SK-N-SH (cell line): ENCODE results near the gene SEMA3G. TPM values are rescaled to one million over a fixed set of nuclear protein-coding genes. Genes with fewer than 3 reads are reported as not detected.

ENCODE experiments used
- CTCF ChIA-PET: fragments of 300-600, 350-600 bp; formaldehyde crosslinking; extraction: SDS; loops from one replicate; lab custom pipeline; 2021; lab: Yijun Ruan, JAX
- POLR2A ChIA-PET: fragments of 350-600 bp; sonication (Branson Sonifier 250); formaldehyde crosslinking; extraction: SDS; loops from one replicate; lab custom pipeline; 2020; ENCODE audit warnings: antibody characterized with exemption, inconsistent platforms; lab: Yijun Ruan, JAX
- DNase-seq: peaks from one replicate; pipeline ENCODE4 v3.0.0; 2012
- H2AFZ ChIP-seq: fragments of 200-600 bp; sonication (generic); 2 replicates; pipeline ENCODE4 v1.8.1; 2016; ENCODE audit warnings: antibody characterized with exemption, mild to moderate bottlenecking, low read depth
- H3F3A ChIP-seq: fragments of 200-600 bp; sonication (generic); replicated peaks from 2 replicates; pipeline ENCODE3; 2016; ENCODE audit warnings: antibody characterized with exemption, mild to moderate bottlenecking; ENCODE audit not compliant: insufficient read depth
- H3K27ac ChIP-seq, 2 experiments: fragments of 200-500 bp in 1 of 2; fragments of 200-600 bp in 1 of 2; sonication (Bioruptor generic) in 1 of 2; sonication (generic), shearing (Covaris generic) in 1 of 2; 2 replicates each; pipeline versions ENCODE4 v1.5.1 to v1.6.1; 2014 to 2016; ENCODE audit warnings: low read depth in 2 of 2, inconsistent platforms in 1 of 2, low read length in 1 of 2, mild to moderate bottlenecking in 1 of 2, mixed read lengths in 1 of 2
- H3K27me3 ChIP-seq: fragments of 200-600 bp; sonication (generic), shearing (Covaris generic); 2 replicates; pipeline ENCODE4 v1.6.1; 2016; ENCODE audit warnings: mixed run types; ENCODE audit not compliant: insufficient read depth
- H3K36me3 ChIP-seq, 2 experiments: fragments of 200-500 bp in 1 of 2; fragments of 200-600 bp in 1 of 2; sonication (Bioruptor generic) in 1 of 2; sonication (generic) in 1 of 2; replicated peaks in 1 of 2; 2 replicates each; pipeline versions ENCODE3 to v1.5.1; 2014 to 2016; ENCODE audit warnings: low read length in 1 of 2, mild to moderate bottlenecking in 1 of 2; ENCODE audit not compliant: insufficient read depth in 2 of 2, control insufficient read depth in 1 of 2
- H3K4me1 ChIP-seq, 2 experiments: fragments of 200-500 bp in 1 of 2; fragments of 200-600 bp in 1 of 2; sonication (Bioruptor generic) in 1 of 2; sonication (generic), shearing (Covaris generic) in 1 of 2; 2 replicates each; pipeline versions ENCODE4 v1.5.1 to v1.6.1; 2014 to 2016; ENCODE audit warnings: low read depth in 1 of 2, low read length in 1 of 2, mixed run types in 1 of 2; ENCODE audit not compliant: insufficient read depth in 2 of 2, control insufficient read depth in 1 of 2
- H3K4me2 ChIP-seq: fragments of 200-600 bp; sonication (generic), shearing (Covaris generic); 2 replicates; pipeline ENCODE4 v1.6.1; 2017; ENCODE audit warnings: mixed run types
- H3K4me3 ChIP-seq, 2 experiments: fragments of 200-500 bp in 1 of 2; fragments of 200-600 bp in 1 of 2; sonication (Bioruptor generic) in 1 of 2; sonication (generic), shearing (Covaris generic) in 1 of 2; 2 replicates each; pipeline versions ENCODE4 v1.5.1 to v1.8.1; 2014 to 2016; ENCODE audit warnings: low read depth in 2 of 2, inconsistent platforms in 1 of 2, low read length in 1 of 2, mild to moderate bottlenecking in 1 of 2, mixed read lengths in 1 of 2, moderate library complexity in 1 of 2
- H3K79me2 ChIP-seq: fragments of 200-600 bp; sonication (generic); 2 replicates; pipeline ENCODE4 v1.8.1; 2017; ENCODE audit warnings: mild to moderate bottlenecking; ENCODE audit not compliant: insufficient read depth
- H3K9ac ChIP-seq: fragments of 200-600 bp; sonication (generic); 2 replicates; pipeline ENCODE4 v1.6.1; 2017; ENCODE audit warnings: mixed run types
- H3K9me2 ChIP-seq: fragments of 200-600 bp; sonication (generic); 2 replicates; pipeline ENCODE4 v1.6.1; 2017; ENCODE audit warnings: mixed run types
- H3K9me3 ChIP-seq: fragments of 200-600 bp; sonication (generic); 2 replicates; pipeline ENCODE4 v1.6.1; 2017; ENCODE audit warnings: mixed run types, mild to moderate bottlenecking, moderate library complexity
- H4K20me1 ChIP-seq: fragments of 200-600 bp; sonication (generic); 2 replicates; pipeline ENCODE4 v1.6.1; 2017; ENCODE audit warnings: mild to moderate bottlenecking, mixed run types; ENCODE audit not compliant: insufficient read depth
- ELF1 ChIP-seq: IDR thresholded peaks from 2 replicates; pipeline ENCODE4 v1.4.0; 2012
- FOSL2 ChIP-seq: IDR thresholded peaks from 2 replicates; pipeline ENCODE4 v1.4.0; 2012; ENCODE audit warnings: low read depth, mild to moderate bottlenecking, moderate library complexity, borderline replicate concordance
- WGBS: methylation state at CpG from one replicate; pipeline ENCODE4 v1.1.6; 2017; ENCODE audit warnings: low lambda C conversion rate; 5-methylcytosine and 5-hydroxymethylcytosine counted together
- polyA plus RNA-seq, 3 experiments: library from polyadenylated mRNA; depleted of rRNA; stranded (reverse); fragments of >200 nt; gene quantifications; 2 replicates each; pipeline ENCODE4 v1.2.3, GENCODE V29; 2012
- TF ChIP-seq, protein P1 (sequence below): IDR thresholded peaks from 2 replicates; pipeline ENCODE4 v1.6.1; 2012; ENCODE audit warnings: mild to moderate bottlenecking, low read depth, low read length, moderate library complexity
- TF ChIP-seq, protein P2 (sequence below): IDR thresholded peaks from 2 replicates; pipeline ENCODE4 v1.4.0; 2012; ENCODE audit warnings: low read depth, borderline replicate concordance
- TF ChIP-seq, protein P3 (sequence below): fragments of 200-600 bp; sonication (generic); IDR thresholded peaks from 2 replicates; pipeline ENCODE4 v1.6.1; 2017; ENCODE audit warnings: antibody characterized with exemption, mild to moderate bottlenecking, moderate library complexity
- TF ChIP-seq, protein P4 (sequence below): fragments of 150-350 bp; IDR thresholded peaks from 2 replicates; pipeline ENCODE4 v1.6.1; 2016; ENCODE audit warnings: mild to moderate bottlenecking, low read depth, low read length

SEMA3G gene
- polyA plus RNA-seq, 1 of the 3 experiments (the other 2 are of a cell fraction): 0.13 TPM

DNA sequence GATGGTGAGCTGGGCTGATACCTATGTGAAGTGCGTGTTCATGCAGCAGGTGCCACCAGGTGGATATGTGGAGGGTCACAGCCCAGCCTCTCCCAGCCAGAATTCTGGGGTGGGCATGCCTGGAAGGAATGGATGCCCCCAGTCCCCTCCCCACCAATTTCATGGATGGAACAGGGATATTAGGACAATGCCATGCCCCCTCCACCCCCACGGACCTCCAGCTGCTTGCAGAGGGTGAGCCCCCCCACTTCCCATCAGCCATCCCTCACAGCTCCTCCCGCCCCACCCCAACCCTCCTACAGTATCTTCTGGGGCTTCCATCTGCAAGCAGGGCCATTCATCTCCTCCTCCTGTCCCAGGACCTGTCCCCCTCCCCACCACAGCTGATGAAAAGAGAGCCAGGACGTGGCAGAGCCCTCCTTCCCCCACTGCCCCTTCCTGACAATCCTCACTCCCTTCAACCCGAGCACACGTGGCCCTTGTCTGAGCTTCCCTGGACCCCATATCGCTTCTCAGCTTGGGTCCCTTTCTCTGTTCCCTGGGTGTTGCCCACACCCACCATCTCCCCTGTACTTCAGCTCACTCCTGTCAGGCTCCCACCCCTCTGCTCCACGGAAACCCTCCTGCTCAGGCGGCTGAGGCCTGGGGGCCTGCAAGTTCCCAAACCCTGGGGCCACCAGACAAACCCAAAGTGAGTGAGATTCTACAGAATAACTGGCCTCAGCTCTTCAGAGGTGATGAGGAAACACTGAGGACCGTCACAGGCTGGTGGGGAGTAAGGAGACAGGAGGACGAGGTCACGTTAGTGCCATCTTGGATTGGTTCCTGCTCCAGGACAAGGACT is 2.8 kb upstream of the SEMA3G start:
- WGBS: 76% methylated on average over 11 of the region's 12 CpGs
- H3K4me1 ChIP-seq: peaks cover 0 to 6% of the 10 kb centered on the region in 2 experiments; a peak in 1 of 4 replicates
- TF ChIP-seq FOSL2: no peak
- TF ChIP-seq, protein P1, sequence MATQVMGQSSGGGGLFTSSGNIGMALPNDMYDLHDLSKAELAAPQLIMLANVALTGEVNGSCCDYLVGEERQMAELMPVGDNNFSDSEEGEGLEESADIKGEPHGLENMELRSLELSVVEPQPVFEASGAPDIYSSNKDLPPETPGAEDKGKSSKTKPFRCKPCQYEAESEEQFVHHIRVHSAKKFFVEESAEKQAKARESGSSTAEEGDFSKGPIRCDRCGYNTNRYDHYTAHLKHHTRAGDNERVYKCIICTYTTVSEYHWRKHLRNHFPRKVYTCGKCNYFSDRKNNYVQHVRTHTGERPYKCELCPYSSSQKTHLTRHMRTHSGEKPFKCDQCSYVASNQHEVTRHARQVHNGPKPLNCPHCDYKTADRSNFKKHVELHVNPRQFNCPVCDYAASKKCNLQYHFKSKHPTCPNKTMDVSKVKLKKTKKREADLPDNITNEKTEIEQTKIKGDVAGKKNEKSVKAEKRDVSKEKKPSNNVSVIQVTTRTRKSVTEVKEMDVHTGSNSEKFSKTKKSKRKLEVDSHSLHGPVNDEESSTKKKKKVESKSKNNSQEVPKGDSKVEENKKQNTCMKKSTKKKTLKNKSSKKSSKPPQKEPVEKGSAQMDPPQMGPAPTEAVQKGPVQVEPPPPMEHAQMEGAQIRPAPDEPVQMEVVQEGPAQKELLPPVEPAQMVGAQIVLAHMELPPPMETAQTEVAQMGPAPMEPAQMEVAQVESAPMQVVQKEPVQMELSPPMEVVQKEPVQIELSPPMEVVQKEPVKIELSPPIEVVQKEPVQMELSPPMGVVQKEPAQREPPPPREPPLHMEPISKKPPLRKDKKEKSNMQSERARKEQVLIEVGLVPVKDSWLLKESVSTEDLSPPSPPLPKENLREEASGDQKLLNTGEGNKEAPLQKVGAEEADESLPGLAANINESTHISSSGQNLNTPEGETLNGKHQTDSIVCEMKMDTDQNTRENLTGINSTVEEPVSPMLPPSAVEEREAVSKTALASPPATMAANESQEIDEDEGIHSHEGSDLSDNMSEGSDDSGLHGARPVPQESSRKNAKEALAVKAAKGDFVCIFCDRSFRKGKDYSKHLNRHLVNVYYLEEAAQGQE: no peak
- TF ChIP-seq, protein P2, sequence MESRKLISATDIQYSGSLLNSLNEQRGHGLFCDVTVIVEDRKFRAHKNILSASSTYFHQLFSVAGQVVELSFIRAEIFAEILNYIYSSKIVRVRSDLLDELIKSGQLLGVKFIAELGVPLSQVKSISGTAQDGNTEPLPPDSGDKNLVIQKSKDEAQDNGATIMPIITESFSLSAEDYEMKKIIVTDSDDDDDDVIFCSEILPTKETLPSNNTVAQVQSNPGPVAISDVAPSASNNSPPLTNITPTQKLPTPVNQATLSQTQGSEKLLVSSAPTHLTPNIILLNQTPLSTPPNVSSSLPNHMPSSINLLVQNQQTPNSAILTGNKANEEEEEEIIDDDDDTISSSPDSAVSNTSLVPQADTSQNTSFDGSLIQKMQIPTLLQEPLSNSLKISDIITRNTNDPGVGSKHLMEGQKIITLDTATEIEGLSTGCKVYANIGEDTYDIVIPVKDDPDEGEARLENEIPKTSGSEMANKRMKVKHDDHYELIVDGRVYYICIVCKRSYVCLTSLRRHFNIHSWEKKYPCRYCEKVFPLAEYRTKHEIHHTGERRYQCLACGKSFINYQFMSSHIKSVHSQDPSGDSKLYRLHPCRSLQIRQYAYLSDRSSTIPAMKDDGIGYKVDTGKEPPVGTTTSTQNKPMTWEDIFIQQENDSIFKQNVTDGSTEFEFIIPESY: no peak
- TF ChIP-seq ELF1: no peak
- TF ChIP-seq, protein P3, sequence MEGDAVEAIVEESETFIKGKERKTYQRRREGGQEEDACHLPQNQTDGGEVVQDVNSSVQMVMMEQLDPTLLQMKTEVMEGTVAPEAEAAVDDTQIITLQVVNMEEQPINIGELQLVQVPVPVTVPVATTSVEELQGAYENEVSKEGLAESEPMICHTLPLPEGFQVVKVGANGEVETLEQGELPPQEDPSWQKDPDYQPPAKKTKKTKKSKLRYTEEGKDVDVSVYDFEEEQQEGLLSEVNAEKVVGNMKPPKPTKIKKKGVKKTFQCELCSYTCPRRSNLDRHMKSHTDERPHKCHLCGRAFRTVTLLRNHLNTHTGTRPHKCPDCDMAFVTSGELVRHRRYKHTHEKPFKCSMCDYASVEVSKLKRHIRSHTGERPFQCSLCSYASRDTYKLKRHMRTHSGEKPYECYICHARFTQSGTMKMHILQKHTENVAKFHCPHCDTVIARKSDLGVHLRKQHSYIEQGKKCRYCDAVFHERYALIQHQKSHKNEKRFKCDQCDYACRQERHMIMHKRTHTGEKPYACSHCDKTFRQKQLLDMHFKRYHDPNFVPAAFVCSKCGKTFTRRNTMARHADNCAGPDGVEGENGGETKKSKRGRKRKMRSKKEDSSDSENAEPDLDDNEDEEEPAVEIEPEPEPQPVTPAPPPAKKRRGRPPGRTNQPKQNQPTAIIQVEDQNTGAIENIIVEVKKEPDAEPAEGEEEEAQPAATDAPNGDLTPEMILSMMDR: no peak
- TF ChIP-seq, protein P4, sequence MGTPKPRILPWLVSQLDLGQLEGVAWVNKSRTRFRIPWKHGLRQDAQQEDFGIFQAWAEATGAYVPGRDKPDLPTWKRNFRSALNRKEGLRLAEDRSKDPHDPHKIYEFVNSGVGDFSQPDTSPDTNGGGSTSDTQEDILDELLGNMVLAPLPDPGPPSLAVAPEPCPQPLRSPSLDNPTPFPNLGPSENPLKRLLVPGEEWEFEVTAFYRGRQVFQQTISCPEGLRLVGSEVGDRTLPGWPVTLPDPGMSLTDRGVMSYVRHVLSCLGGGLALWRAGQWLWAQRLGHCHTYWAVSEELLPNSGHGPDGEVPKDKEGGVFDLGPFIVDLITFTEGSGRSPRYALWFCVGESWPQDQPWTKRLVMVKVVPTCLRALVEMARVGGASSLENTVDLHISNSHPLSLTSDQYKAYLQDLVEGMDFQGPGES: no peak
- TF ChIP-seq, all 33 proteins: peak for 0
- Histone ChIP-seq H2AFZ (no peak overlapping the region), H3K36me3 (no peaks in the 10 kb centered on the region), H3K9me2 (no peaks in the 10 kb centered on the region), H3K27me3 (no peaks in the 10 kb centered on the region), H3K4me3 (no peak overlapping the region), H4K20me1 (no peaks in the 10 kb centered on the region), H3K4me2 (no peak overlapping the region), H3K27ac (no peak overlapping the region), H3F3A (no peaks in the 10 kb centered on the region), H3K9ac (no peak overlapping the region), H3K79me2 (no peaks in the 10 kb centered on the region), H3K9me3 (no peaks in the 10 kb centered on the region)
- CTCF ChIA-PET: interaction anchor here (0.5 to 16.5 kb wide), 24 partner anchors 10 to 449 kb away, joined by 3 to 578 read pairs (median 4); partner anchors contain the start of genes GLYCTK and PPM1M
- no peak for DNase-seq
- POLR2A ChIA-PET: interaction anchor here (0.8 kb wide), 1 partner anchor 21 kb away, joined by 3 read pairs; no protein-coding TSS in a partner anchor
